Uterus (tissue), 4 donors: ENCODE data around the gene SSBP2. TPM values are rescaled to one million over a fixed set of nuclear protein-coding genes. Genes with fewer than 3 reads are reported as not detected.

ENCODE experiments used
- DNase-seq, 2 donors: peaks; one replicate each; pipeline ENCODE4 v3.0.0-alpha.2; 2019 to 2020
- H3K27ac ChIP-seq, 2 donors: fragments of 200-600 bp; sonication (generic); 1 replicate in 1 of 2; 2 replicates in 1 of 2; pipeline ENCODE4 v1.5.1; 2016 to 2018
- H3K27me3 ChIP-seq, 2 donors: fragments of 200-600 bp; sonication (generic); one replicate each; pipeline ENCODE4 v1.5.1; 2018 to 2019; ENCODE audit warnings: control low read depth in 1 of 2
- H3K36me3 ChIP-seq, 2 donors: fragments of 200-600 bp; sonication (generic); one replicate each; pipeline ENCODE4 v1.5.1; 2019; ENCODE audit warnings: control low read depth in 1 of 2
- H3K4me1 ChIP-seq, 2 donors: fragments of 200-600 bp; sonication (generic); one replicate each; pipeline ENCODE4 v1.5.1; 2018 to 2019; ENCODE audit warnings: control low read depth in 1 of 2
- H3K4me3 ChIP-seq, 2 donors: fragments of 200-600 bp; sonication (generic); 1 replicate in 1 of 2; 2 replicates in 1 of 2; pipeline ENCODE4 v1.5.1; 2018 to 2019; ENCODE audit warnings: mild to moderate bottlenecking in 1 of 2
- H3K9me3 ChIP-seq, 2 donors: fragments of 200-600 bp; sonication (generic); one replicate each; pipeline ENCODE4 v1.5.1; 2019; ENCODE audit warnings: control low read depth in 1 of 2
- CTCF ChIP-seq, 4 experiments: fragments of 200-600 bp in 2 of 4; fragments of 450-650 bp in 2 of 4; sonication (generic) in 2 of 4; IDR thresholded peaks; one replicate each; pipeline ENCODE4 v1.5.1; 2016 to 2019; ENCODE audit warnings: antibody characterized with exemption in 4 of 4, mild to moderate bottlenecking in 2 of 4, moderate library complexity in 1 of 4
- POLR2A ChIP-seq, 2 donors: fragments of 450-650 bp; IDR thresholded peaks; one replicate each; pipeline ENCODE4 v1.6.1; 2016; ENCODE audit warnings: antibody characterized with exemption in 2 of 2, mild to moderate bottlenecking in 1 of 2, moderate library complexity in 1 of 2
- intact Hi-C: fragments of 100-400 bp; cut with DNase I; formaldehyde crosslinking; loops from one replicate; pipeline ENCODE4 v1.15.1; 2023; ENCODE audit warnings: low total_unique reads
- total RNA-seq, 4 donors: library from RNA; depleted of rRNA in 3 of 4; stranded (reverse); fragments of >200 nt in 3 of 4; gene quantifications; one replicate each; pipeline versions ENCODE4 v1.1.0 to v1.2.4, GENCODE V29; 2014 to 2023
- donor health status: DM: yes; HTN: yes; CAD: no.

Gene SSBP2
- total RNA-seq, 4 donors from 2014 or later, result 22.0 to 204 (median 90.9) TPM

- peaks cover 0 to 6% of the 10 kb centered on the region in 2 donors for H3K4me1 ChIP-seq
- H3K27ac ChIP-seq, result no peak overlapping the region
- no peak for TF ChIP-seq CTCF (IDR thresholded peaks at IDR 0.05)
- TF ChIP-seq POLR2A (IDR thresholded peaks at IDR 0.05), result no peak
- intact Hi-C loops, result no loop called here
- no peak overlapping the region for H3K4me3 ChIP-seq
- no peaks in the 10 kb centered on the region for H3K36me3 ChIP-seq
- no peaks in the 10 kb centered on the region for H3K27me3 ChIP-seq
- H3K9me3 ChIP-seq, result no peaks in the 10 kb centered on the region
- DNase-seq, result no peak
These were observed 9.6 kb upstream of the SSBP2 start for GRCh38 chr5:81760521-81760920.

- H3K9me3 ChIP-seq, result no peaks in the 10 kb centered on the region
- H3K36me3 ChIP-seq, result no peaks in the 10 kb centered on the region
- no peak overlapping the region for H3K27ac ChIP-seq
- no peaks in the 10 kb centered on the region for H3K27me3 ChIP-seq
- intact Hi-C loops, result no loop called here
- TF ChIP-seq CTCF (IDR thresholded peaks at IDR 0.05) (no peak), POLR2A (IDR thresholded peaks at IDR 0.05) (no peak)
- peaks cover 0 to 10% of the 10 kb centered on the region in 2 donors for H3K4me1 ChIP-seq
- no peak overlapping the region for H3K4me3 ChIP-seq
- DNase-seq, result no peak
These were observed 8.7 kb upstream of the SSBP2 start for GRCh38 chr5:81759632-81760005.

GRCh38 chr5:81757404-81757803 lies 6.5 kb upstream of the SSBP2 start:
- intact Hi-C loops, result no loop called here
- Histone ChIP-seq H3K9me3 (no peaks in the 10 kb centered on the region), H3K27me3 (no peaks in the 10 kb centered on the region), H3K4me3 (no peak overlapping the region), H3K27ac (no peak overlapping the region), H3K4me1 (peaks cover 0 to 10% of the 10 kb centered on the region in 2 donors), H3K36me3 (no peaks in the 10 kb centered on the region)
- no peak for TF ChIP-seq CTCF (IDR thresholded peaks at IDR 0.05)
- TF ChIP-seq POLR2A (IDR thresholded peaks at IDR 0.05), result no peak
- no peak for DNase-seq

GRCh38 chr5:81756016-81756415 lies 5.1 kb upstream of the SSBP2 start:
- TF ChIP-seq POLR2A (IDR thresholded peaks at IDR 0.05) (no peak), CTCF (IDR thresholded peaks at IDR 0.05) (no peak)
- H3K27ac ChIP-seq, result peak overlapping the region; percentile 32 to 60
- intact Hi-C loops, result no loop called here
- no peak overlapping the region for H3K4me3 ChIP-seq
- H3K9me3 ChIP-seq, result no peaks in the 10 kb centered on the region
- H3K27me3 ChIP-seq, result no peaks in the 10 kb centered on the region
- H3K4me1 ChIP-seq, result peaks cover 0 to 10% of the 10 kb centered on the region in 2 donors
- no peak for DNase-seq
- no peaks in the 10 kb centered on the region for H3K36me3 ChIP-seq

GRCh38 chr5:81755320-81755719 lies 4.4 kb upstream of the SSBP2 start:
- H3K4me3 ChIP-seq, result no peak overlapping the region
- TF ChIP-seq CTCF (IDR thresholded peaks at IDR 0.05) (no peak), POLR2A (IDR thresholded peaks at IDR 0.05) (no peak)
- H3K9me3 ChIP-seq, result no peaks in the 10 kb centered on the region
- H3K27ac ChIP-seq, result peak overlapping the region; percentile 32 to 60
- H3K4me1 ChIP-seq, result peaks cover 0 to 10% of the 10 kb centered on the region in 2 donors
- H3K36me3 ChIP-seq, result no peaks in the 10 kb centered on the region
- intact Hi-C loops, result no loop called here
- DNase-seq, result peak; percentile 57 to 73
- no peaks in the 10 kb centered on the region for H3K27me3 ChIP-seq
